Vagina (tissue), 2 donors: Measurements from ENCODE around the gene RAB3GAP1.

Source experiments
- POLR2A ChIP-seq, 2 donors: fragments of 450-650 bp; IDR thresholded peaks; one replicate each; pipeline ENCODE4 v1.6.1; 2017; ENCODE audit warnings: antibody characterized with exemption in 2 of 2, mild to moderate bottlenecking in 2 of 2, moderate library complexity in 2 of 2
- POLR2AphosphoS5 ChIP-seq, 2 donors: sonication (generic); formaldehyde crosslinking; IDR thresholded peaks; one replicate each; pipeline ENCODE4 v1.9.0; 2017; ENCODE audit warnings: antibody characterized with exemption in 2 of 2, mild to moderate bottlenecking in 2 of 2, low read depth in 1 of 2; ENCODE audit not compliant: insufficient read depth in 1 of 2
- TF ChIP-seq, protein P1 (sequence below), 3 experiments: fragments of 450-650 bp in 2 of 3; fragments of 200-600 bp in 1 of 3; sonication (generic) in 1 of 3; IDR thresholded peaks; one replicate each; pipeline ENCODE4 v1.5.1; 2017 to 2019; ENCODE audit warnings: antibody characterized with exemption in 3 of 3, mild to moderate bottlenecking in 2 of 3, moderate library complexity in 2 of 3

DNA sequence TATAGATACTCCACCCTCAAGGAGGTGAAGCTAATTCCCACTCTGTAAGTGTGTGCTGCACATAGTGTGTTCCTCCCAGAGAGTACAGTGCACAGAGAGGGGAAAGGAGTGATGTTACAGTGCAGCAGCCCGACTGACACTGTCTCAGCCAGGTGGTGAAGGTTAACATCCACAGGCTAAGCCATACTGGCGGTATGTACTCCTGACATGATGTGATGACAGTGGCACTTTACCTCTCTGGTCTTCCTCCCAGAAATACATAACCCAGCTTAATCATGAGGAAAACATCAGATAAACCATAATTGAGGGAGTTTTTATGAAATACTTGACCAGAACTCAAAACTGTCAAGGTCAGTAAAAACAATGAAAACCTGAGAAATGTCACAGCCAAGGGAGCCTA lies 107.1 kb downstream of the RAB3GAP1 start:
- TF ChIP-seq, protein P1, sequence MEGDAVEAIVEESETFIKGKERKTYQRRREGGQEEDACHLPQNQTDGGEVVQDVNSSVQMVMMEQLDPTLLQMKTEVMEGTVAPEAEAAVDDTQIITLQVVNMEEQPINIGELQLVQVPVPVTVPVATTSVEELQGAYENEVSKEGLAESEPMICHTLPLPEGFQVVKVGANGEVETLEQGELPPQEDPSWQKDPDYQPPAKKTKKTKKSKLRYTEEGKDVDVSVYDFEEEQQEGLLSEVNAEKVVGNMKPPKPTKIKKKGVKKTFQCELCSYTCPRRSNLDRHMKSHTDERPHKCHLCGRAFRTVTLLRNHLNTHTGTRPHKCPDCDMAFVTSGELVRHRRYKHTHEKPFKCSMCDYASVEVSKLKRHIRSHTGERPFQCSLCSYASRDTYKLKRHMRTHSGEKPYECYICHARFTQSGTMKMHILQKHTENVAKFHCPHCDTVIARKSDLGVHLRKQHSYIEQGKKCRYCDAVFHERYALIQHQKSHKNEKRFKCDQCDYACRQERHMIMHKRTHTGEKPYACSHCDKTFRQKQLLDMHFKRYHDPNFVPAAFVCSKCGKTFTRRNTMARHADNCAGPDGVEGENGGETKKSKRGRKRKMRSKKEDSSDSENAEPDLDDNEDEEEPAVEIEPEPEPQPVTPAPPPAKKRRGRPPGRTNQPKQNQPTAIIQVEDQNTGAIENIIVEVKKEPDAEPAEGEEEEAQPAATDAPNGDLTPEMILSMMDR (IDR thresholded peaks at IDR 0.05) = no peak
- TF ChIP-seq POLR2AphosphoS5 (IDR thresholded peaks at IDR 0.05; ENCODE audit: insufficient read depth in 1 of 2, low read depth in 1 of 2) (no peak), POLR2A (IDR thresholded peaks at IDR 0.05) (no peak)
